A673 (cell line): ENCODE measurements around the gene DNAH7. TPM values are rescaled to one million over a fixed set of nuclear protein-coding genes. Genes with fewer than 3 reads are reported as not detected.

Experiments used
- BruUV-seq: library from RNA; stranded (reverse); fragments of 400-500 nt; replicated peaks from 2 replicates; lab custom pipeline; 2021; lab: Mats Ljungman, UMichigan
- CTCF ChIA-PET: fragments of 300-600 bp; sonication (Branson Sonifier 250); formaldehyde crosslinking; loops from one replicate; lab custom pipeline; 2022; ENCODE audit warnings: antibody characterized with exemption; lab: Charles Lee
- POLR2A ChIA-PET: fragments of 300-600 bp; sonication (Branson Sonifier 250); formaldehyde crosslinking; loops from one replicate; lab custom pipeline; 2022; ENCODE audit warnings: antibody characterized with exemption; ENCODE audit not compliant: low non-redundant PET; lab: Charles Lee
- DNase-seq: peaks from one replicate; pipeline ENCODE4 v3.0.0-alpha.2; 2015; ENCODE audit warnings: low spot score
- H3K27ac ChIP-seq: fragments of 200-600 bp; sonication (generic); 2 replicates; pipeline ENCODE4 v1.5.1; 2016; ENCODE audit warnings: mixed run types, low read depth, mild to moderate bottlenecking, mixed read lengths, antibody characterized with exemption, low read length; ENCODE audit not compliant: poor library complexity, severe bottlenecking
- H3K27me3 ChIP-seq: fragments of 200-600 bp; sonication (generic); replicated peaks from 2 replicates; pipeline ENCODE4 v1.6.1; 2017; ENCODE audit warnings: mixed run types, low read depth, mild to moderate bottlenecking, mixed read lengths, antibody characterized with exemption, low read length; ENCODE audit not compliant: insufficient read depth, poor library complexity
- H3K36me3 ChIP-seq: fragments of 200-600 bp; sonication (generic); 2 replicates; pipeline ENCODE4 v1.6.1; 2016; ENCODE audit warnings: mixed run types, mild to moderate bottlenecking, mixed read lengths, antibody characterized with exemption, low read length; ENCODE audit not compliant: insufficient read depth, poor library complexity, severe bottlenecking
- H3K4me1 ChIP-seq: fragments of 200-600 bp; sonication (generic); 2 replicates; pipeline ENCODE4 v1.6.1; 2017; ENCODE audit warnings: mixed run types, mild to moderate bottlenecking, mixed read lengths, antibody characterized with exemption, low read length; ENCODE audit not compliant: insufficient read depth, poor library complexity, severe bottlenecking
- H3K4me3 ChIP-seq: fragments of 200-600 bp; sonication (generic); 2 replicates; pipeline ENCODE4 v1.5.1; 2016; ENCODE audit warnings: low read depth, mixed run types, mild to moderate bottlenecking, mixed read lengths, low read length; ENCODE audit not compliant: poor library complexity, severe bottlenecking
- H3K9me3 ChIP-seq: fragments of 200-600 bp; sonication (generic); 2 replicates; pipeline ENCODE4 v1.6.1; 2016; ENCODE audit warnings: mixed run types, low read depth, mild to moderate bottlenecking, mixed read lengths, antibody characterized with exemption, low read length; ENCODE audit not compliant: poor library complexity, severe bottlenecking
- CTCF ChIP-seq: fragments of 300-800, 200-600 bp; sonication (generic); conservative IDR thresholded peaks from 2 replicates; pipeline ENCODE4 v1.5.1; 2017; ENCODE audit warnings: low read depth, mild to moderate bottlenecking, antibody characterized with exemption, low read length, moderate library complexity, mixed read lengths
- EZH2 ChIP-seq: fragments of 200-600 bp; sonication (generic); IDR thresholded peaks from 2 replicates; pipeline ENCODE4 v1.6.1; 2017; ENCODE audit warnings: borderline replicate concordance, low read depth, mild to moderate bottlenecking, mixed read lengths, antibody characterized with exemption, low read length; ENCODE audit not compliant: poor library complexity, severe bottlenecking
- intact Hi-C: fragments of 100-400 bp; cut with micrococcal nuclease; formaldehyde crosslinking; loops from one replicate; pipeline ENCODE4 v1.10.0; 2022; ENCODE audit not compliant: unreplicated experiment
- total RNA-seq: library from RNA; stranded (reverse); gene quantifications from 2 replicates; pipeline ENCODE4 v1.2.3, GENCODE V29; 2021

DNAH7 gene
- total RNA-seq, 1 experiment from 2014 or later: 0.95 TPM

- CTCF ChIA-PET: no interaction called here
- Histone ChIP-seq H3K27ac (no peak overlapping the region), H3K27me3 (no peaks in the 10 kb centered on the region), H3K4me1 (no peaks in the 10 kb centered on the region), H3K4me3 (no peak overlapping the region), H3K36me3 (no peaks in the 10 kb centered on the region), H3K9me3 (no peaks in the 10 kb centered on the region)
- no peak for DNase-seq
- TF ChIP-seq EZH2: no peak
- TF ChIP-seq CTCF: no peak
- intact Hi-C loops: no loop called here
- no TSS peak for BruUV-seq
- POLR2A ChIA-PET: no interaction called here
Measured at GRCh38 chr2:195910570-195910969, 158.1 kb downstream of the DNAH7 start.

GRCh38 chr2:195909926-195910325 is 158.7 kb downstream of the DNAH7 start:
- H3K9me3 ChIP-seq: no peaks in the 10 kb centered on the region
- TF ChIP-seq EZH2: no peak
- no peak for TF ChIP-seq CTCF
- ChIA-PET POLR2A (no interaction called here), CTCF (no interaction called here)
- DNase-seq: no peak
- H3K27me3 ChIP-seq: no peaks in the 10 kb centered on the region
- H3K4me3 ChIP-seq: no peak overlapping the region
- no TSS peak for BruUV-seq
- no peaks in the 10 kb centered on the region for H3K36me3 ChIP-seq
- intact Hi-C loops: no loop called here
- no peak overlapping the region for H3K27ac ChIP-seq
- H3K4me1 ChIP-seq: no peaks in the 10 kb centered on the region

- intact Hi-C loops: no loop called here
- H3K27me3 ChIP-seq: no peaks in the 10 kb centered on the region
- H3K4me1 ChIP-seq: no peaks in the 10 kb centered on the region
- no TSS peak for BruUV-seq
- H3K9me3 ChIP-seq: no peaks in the 10 kb centered on the region
- H3K27ac ChIP-seq: no peak overlapping the region
- H3K4me3 ChIP-seq: no peak overlapping the region
- H3K36me3 ChIP-seq: no peaks in the 10 kb centered on the region
- DNase-seq: no peak
- ChIA-PET CTCF (no interaction called here), POLR2A (no interaction called here)
- TF ChIP-seq EZH2 (no peak), CTCF (no peak)
Measured at GRCh38 chr2:195907474-195907873, 161.2 kb downstream of the DNAH7 start.
